ENCODE results near the gene METTL26.

DNA sequence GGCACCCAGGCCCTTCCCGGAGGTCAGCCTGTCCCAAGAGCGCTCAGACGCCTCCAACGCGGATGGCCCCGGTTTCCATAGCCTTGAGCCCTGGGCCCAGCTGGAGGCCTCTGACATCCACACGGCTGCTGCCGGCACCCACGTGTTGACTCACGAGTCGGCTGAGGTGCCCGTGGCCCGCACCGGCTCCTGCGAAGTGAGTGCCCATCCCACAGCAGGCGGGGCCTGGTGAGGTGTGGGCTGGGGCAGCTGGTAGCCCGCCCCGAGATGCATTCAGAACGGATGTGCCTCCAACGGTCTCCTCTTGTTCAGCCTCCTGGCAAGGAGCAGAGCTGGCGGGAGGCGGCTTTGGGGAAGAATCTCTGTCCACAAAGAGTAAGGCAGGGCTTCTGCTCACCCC is 15.7 kb upstream of the METTL26 start:
- TF ChIP-seq, protein P1, sequence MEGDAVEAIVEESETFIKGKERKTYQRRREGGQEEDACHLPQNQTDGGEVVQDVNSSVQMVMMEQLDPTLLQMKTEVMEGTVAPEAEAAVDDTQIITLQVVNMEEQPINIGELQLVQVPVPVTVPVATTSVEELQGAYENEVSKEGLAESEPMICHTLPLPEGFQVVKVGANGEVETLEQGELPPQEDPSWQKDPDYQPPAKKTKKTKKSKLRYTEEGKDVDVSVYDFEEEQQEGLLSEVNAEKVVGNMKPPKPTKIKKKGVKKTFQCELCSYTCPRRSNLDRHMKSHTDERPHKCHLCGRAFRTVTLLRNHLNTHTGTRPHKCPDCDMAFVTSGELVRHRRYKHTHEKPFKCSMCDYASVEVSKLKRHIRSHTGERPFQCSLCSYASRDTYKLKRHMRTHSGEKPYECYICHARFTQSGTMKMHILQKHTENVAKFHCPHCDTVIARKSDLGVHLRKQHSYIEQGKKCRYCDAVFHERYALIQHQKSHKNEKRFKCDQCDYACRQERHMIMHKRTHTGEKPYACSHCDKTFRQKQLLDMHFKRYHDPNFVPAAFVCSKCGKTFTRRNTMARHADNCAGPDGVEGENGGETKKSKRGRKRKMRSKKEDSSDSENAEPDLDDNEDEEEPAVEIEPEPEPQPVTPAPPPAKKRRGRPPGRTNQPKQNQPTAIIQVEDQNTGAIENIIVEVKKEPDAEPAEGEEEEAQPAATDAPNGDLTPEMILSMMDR (conservative IDR thresholded peaks at IDR 0.05; ENCODE audit: low read length), result no peak
- no peak for TF ChIP-seq EZH2phosphoT487 (IDR thresholded peaks at IDR 0.05; ENCODE audit: borderline replicate concordance)

Measured in Loucy (cell line).